HCT116 (cell line): Measurements from ENCODE around the gene THTPA. TPM values are rescaled to one million over a fixed set of nuclear protein-coding genes. Genes with fewer than 3 reads are reported as not detected.

Experiments used
- ATAC-seq: fragments of 200-7000 bp; cut with Tn5 transposase; 2 replicates; pipeline ENCODE4 v1.9.1; 2020; ENCODE audit warnings: mild to moderate bottlenecking, moderate library complexity
- BruUV-seq: library from RNA; stranded (reverse); fragments of 400-500 nt; replicated peaks from 2 replicates; lab custom pipeline; 2021; lab: Mats Ljungman, UMichigan
- CTCF ChIA-PET: fragments of 300-600 bp; sonication (Branson Sonifier 250); formaldehyde crosslinking; loops from one replicate; lab custom pipeline; 2021; ENCODE audit warnings: antibody characterized with exemption; lab: Charles Lee
- POLR2A ChIA-PET: fragments of 300-600, 350-600 bp; sonication (Branson Sonifier 250); formaldehyde crosslinking; loops from one replicate; lab custom pipeline; 2021; ENCODE audit warnings: antibody characterized with exemption; lab: Charles Lee
- RAD21 ChIA-PET, 2 experiments: fragments of 300-600 bp; sonication (Branson Sonifier 250); formaldehyde crosslinking; loops; one replicate each; lab custom pipeline; 2023; ENCODE audit warnings: low total read pairs in 2 of 2; ENCODE audit not compliant: uncharacterized antibody in 2 of 2, unreplicated experiment in 2 of 2, low non-redundant PET in 1 of 2; lab: Charles Lee
- DNase-seq: peaks from one replicate; pipeline ENCODE4 v3.0.0-alpha.2; 2010; ENCODE audit warnings: low read depth, low spot score
- H2AFZ ChIP-seq: fragments of 200-600 bp; shearing (Covaris generic), sonication (generic); 2 replicates; pipeline ENCODE4 v1.6.1; 2017; ENCODE audit warnings: low read depth, mixed run types, mixed read lengths, antibody characterized with exemption, low read length; ENCODE audit not compliant: poor library complexity, severe bottlenecking
- H3K27ac ChIP-seq: 2 replicates; pipeline ENCODE4 v1.5.1; 2012; ENCODE audit warnings: low read depth, low read length
- H3K27me3 ChIP-seq: fragments of 200-600 bp; sonication (generic); 2 replicates; pipeline ENCODE4 v1.6.1; 2016; ENCODE audit warnings: mixed run types, low read length, mixed read lengths; ENCODE audit not compliant: insufficient read depth
- H3K36me3 ChIP-seq, 2 experiments: fragments of 200-500 bp in 1 of 2; fragments of 200-600 bp in 1 of 2; sonication (Bioruptor generic) in 1 of 2; sonication (generic) in 1 of 2; 2 replicates each; pipeline versions ENCODE4 v1.5.1 to v1.6.1; 2014 to 2016; ENCODE audit warnings: low read length in 2 of 2, inconsistent platforms in 1 of 2, mixed read lengths in 1 of 2, mixed run types in 1 of 2; ENCODE audit not compliant: insufficient read depth in 2 of 2, control insufficient read depth in 1 of 2
- H3K4me1 ChIP-seq, 2 experiments: fragments of 200-600 bp in 1 of 2; sonication (generic) in 1 of 2; 2 replicates each; pipeline versions ENCODE4 v1.5.1 to v1.6.1; 2012 to 2017; ENCODE audit warnings: low read length in 2 of 2, inconsistent platforms in 1 of 2, mild to moderate bottlenecking in 1 of 2, mixed read lengths in 1 of 2, mixed run types in 1 of 2, moderate library complexity in 1 of 2; ENCODE audit not compliant: insufficient read depth in 2 of 2, control insufficient read depth in 1 of 2
- H3K4me2 ChIP-seq: fragments of 200-600 bp; sonication (generic); 2 replicates; pipeline ENCODE4 v1.6.1; 2017; ENCODE audit warnings: mixed run types, low read length, mixed read lengths
- H3K4me3 ChIP-seq, 2 experiments: fragments of 200-600 bp in 1 of 2; sonication (generic) in 1 of 2; replicated peaks in 1 of 2; 2 replicates each; pipeline ENCODE4 v1.5.1; 2011 to 2016; ENCODE audit warnings: low read length in 2 of 2, control low read depth in 1 of 2, low read depth in 1 of 2, mild to moderate bottlenecking in 1 of 2, mixed read lengths in 1 of 2, mixed run types in 1 of 2
- H3K79me2 ChIP-seq: fragments of 200-600 bp; sonication (generic); 2 replicates; pipeline ENCODE4 v1.6.1; 2017; ENCODE audit warnings: mild to moderate bottlenecking, mixed run types, low read length, moderate library complexity, mixed read lengths; ENCODE audit not compliant: insufficient read depth
- H3K9ac ChIP-seq: fragments of 200-600 bp; sonication (generic); 2 replicates; pipeline ENCODE4 v1.6.1; 2016; ENCODE audit warnings: low read length, mixed read lengths
- H3K9me2 ChIP-seq: fragments of 200-600 bp; sonication (generic), shearing (Covaris generic); 2 replicates; pipeline ENCODE4 v1.6.1; 2017; ENCODE audit warnings: mixed run types, mild to moderate bottlenecking, moderate library complexity; ENCODE audit not compliant: insufficient read depth
- H3K9me3 ChIP-seq, 2 experiments: fragments of 200-500 bp in 1 of 2; fragments of 200-600 bp in 1 of 2; sonication (Bioruptor generic) in 1 of 2; sonication (generic) in 1 of 2; 2 replicates each; pipeline ENCODE4 v1.6.1; 2014 to 2017; ENCODE audit warnings: low read length in 2 of 2, mixed read lengths in 2 of 2, inconsistent platforms in 1 of 2, low read depth in 1 of 2, mild to moderate bottlenecking in 1 of 2, mixed run types in 1 of 2, moderate library complexity in 1 of 2; ENCODE audit not compliant: control insufficient read depth in 1 of 2, insufficient read depth in 1 of 2
- H4K20me1 ChIP-seq: fragments of 200-600 bp; sonication (generic), shearing (Covaris generic); 2 replicates; pipeline ENCODE4 v1.6.1; 2017; ENCODE audit warnings: mixed run types, mild to moderate bottlenecking, moderate library complexity; ENCODE audit not compliant: insufficient read depth
- CBX3 ChIP-seq: IDR thresholded peaks from 2 replicates; pipeline ENCODE4 v1.6.1; 2012; ENCODE audit warnings: low read depth
- EGR1 ChIP-seq: IDR thresholded peaks from 2 replicates; pipeline ENCODE4 v1.6.1; 2012; ENCODE audit warnings: low read depth
- EZH2phosphoT487 ChIP-seq: fragments of 200-600 bp; IDR thresholded peaks from 2 replicates; pipeline ENCODE4 v1.6.1; 2018; ENCODE audit warnings: antibody characterized with exemption, borderline replicate concordance
- FOSL1 ChIP-seq: IDR thresholded peaks from 2 replicates; pipeline ENCODE4 v1.6.1; 2012; ENCODE audit warnings: low read depth
- JUND ChIP-seq: IDR thresholded peaks from 2 replicates; pipeline ENCODE4 v1.6.1; 2012
- POLR2A ChIP-seq: IDR thresholded peaks from 2 replicates; pipeline ENCODE4 v1.7.0; 2011; ENCODE audit warnings: borderline replicate concordance; ENCODE audit not compliant: insufficient read depth, insufficient read length; ENCODE audit errors: extremely low read depth
- POLR2AphosphoS5 ChIP-seq: IDR thresholded peaks from 2 replicates; pipeline ENCODE4 v1.6.1; 2011; ENCODE audit warnings: mild to moderate bottlenecking, low read depth, low read length, moderate library complexity
- RAD21 ChIP-seq: IDR thresholded peaks from 2 replicates; pipeline ENCODE4 v1.6.1; 2012; ENCODE audit warnings: low read depth, mild to moderate bottlenecking
- REST ChIP-seq: IDR thresholded peaks from 2 replicates; pipeline ENCODE4 v1.6.1; 2012; ENCODE audit warnings: low read depth
- SIN3A ChIP-seq: IDR thresholded peaks from 2 replicates; pipeline ENCODE4 v1.6.1; 2012; ENCODE audit warnings: low read depth
- SP1 ChIP-seq: IDR thresholded peaks from 2 replicates; pipeline ENCODE4 v1.6.1; 2012; ENCODE audit warnings: low read depth
- SRF ChIP-seq: IDR thresholded peaks from 2 replicates; pipeline ENCODE4 v1.6.1; 2012; ENCODE audit warnings: low read depth
- ZBTB33 ChIP-seq: IDR thresholded peaks from 2 replicates; pipeline ENCODE4 v1.6.1; 2011; ENCODE audit warnings: mild to moderate bottlenecking, low read length, moderate library complexity; ENCODE audit not compliant: insufficient replicate concordance; ENCODE audit errors: extremely low read depth
- ZFX ChIP-seq: fragments of 450-650 bp; IDR thresholded peaks from 2 replicates; pipeline ENCODE4 v1.6.1; 2017
- intact Hi-C: fragments of 100-400 bp; cut with micrococcal nuclease; formaldehyde crosslinking; loops from 2 replicates; pipeline ENCODE4 v1.10.0; 2022
- total RNA-seq: library from RNA; stranded (reverse); gene quantifications from one replicate; pipeline ENCODE4 v1.2.1, GENCODE V29; 2021; ENCODE audit not compliant: unreplicated experiment
- TF ChIP-seq, protein P1 (sequence below): IDR thresholded peaks from 2 replicates; pipeline ENCODE4 v1.6.1; 2012
- TF ChIP-seq, protein P2 (sequence below), 3 experiments: fragments of 200-600 bp in 1 of 3; sonication (generic) in 1 of 3; IDR thresholded peaks in 2 of 3; conservative IDR thresholded peaks in 1 of 3; 2 replicates each; pipeline ENCODE4 v1.5.1; 2012 to 2017; ENCODE audit warnings: low read depth in 2 of 3, low read length in 2 of 3, antibody characterized with exemption in 1 of 3, borderline replicate concordance in 1 of 3, control low read depth in 1 of 3, mild to moderate bottlenecking in 1 of 3, mixed read lengths in 1 of 3, mixed run types in 1 of 3, moderate library complexity in 1 of 3; ENCODE audit not compliant: insufficient read depth in 1 of 3

The THTPA gene
- total RNA-seq, 1 experiment from 2014 or later, result 5.8 TPM

- no peaks in the 10 kb centered on the region for H3K36me3 ChIP-seq
- no peak overlapping the region for H2AFZ ChIP-seq
- H3K9me3 ChIP-seq, result no peaks in the 10 kb centered on the region
- DNase-seq (no peak), ATAC-seq (no peak)
- no peak overlapping the region for H3K4me3 ChIP-seq
- no peaks in the 10 kb centered on the region for H3K79me2 ChIP-seq
- no peaks in the 10 kb centered on the region for H4K20me1 ChIP-seq
- intact Hi-C loops, result no loop called here
- no peak overlapping the region for H3K27ac ChIP-seq
- POLR2A ChIA-PET, result no interaction called here
- TF ChIP-seq REST (no peak), EZH2phosphoT487 (no peak), ZBTB33 (no peak), SIN3A (no peak), RAD21 (no peak), SP1 (no peak), CBX3 (no peak), POLR2A (no peak), SRF (no peak), FOSL1 (no peak), JUND (no peak), EGR1 (no peak), POLR2AphosphoS5 (no peak), ZFX (no peak)
- TF ChIP-seq, protein P1, sequence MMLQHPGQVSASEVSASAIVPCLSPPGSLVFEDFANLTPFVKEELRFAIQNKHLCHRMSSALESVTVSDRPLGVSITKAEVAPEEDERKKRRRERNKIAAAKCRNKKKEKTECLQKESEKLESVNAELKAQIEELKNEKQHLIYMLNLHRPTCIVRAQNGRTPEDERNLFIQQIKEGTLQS, result no peak
- TF ChIP-seq, protein P2, sequence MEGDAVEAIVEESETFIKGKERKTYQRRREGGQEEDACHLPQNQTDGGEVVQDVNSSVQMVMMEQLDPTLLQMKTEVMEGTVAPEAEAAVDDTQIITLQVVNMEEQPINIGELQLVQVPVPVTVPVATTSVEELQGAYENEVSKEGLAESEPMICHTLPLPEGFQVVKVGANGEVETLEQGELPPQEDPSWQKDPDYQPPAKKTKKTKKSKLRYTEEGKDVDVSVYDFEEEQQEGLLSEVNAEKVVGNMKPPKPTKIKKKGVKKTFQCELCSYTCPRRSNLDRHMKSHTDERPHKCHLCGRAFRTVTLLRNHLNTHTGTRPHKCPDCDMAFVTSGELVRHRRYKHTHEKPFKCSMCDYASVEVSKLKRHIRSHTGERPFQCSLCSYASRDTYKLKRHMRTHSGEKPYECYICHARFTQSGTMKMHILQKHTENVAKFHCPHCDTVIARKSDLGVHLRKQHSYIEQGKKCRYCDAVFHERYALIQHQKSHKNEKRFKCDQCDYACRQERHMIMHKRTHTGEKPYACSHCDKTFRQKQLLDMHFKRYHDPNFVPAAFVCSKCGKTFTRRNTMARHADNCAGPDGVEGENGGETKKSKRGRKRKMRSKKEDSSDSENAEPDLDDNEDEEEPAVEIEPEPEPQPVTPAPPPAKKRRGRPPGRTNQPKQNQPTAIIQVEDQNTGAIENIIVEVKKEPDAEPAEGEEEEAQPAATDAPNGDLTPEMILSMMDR (IDR thresholded peaks at IDR 0.05 in 2 of 3, conservative IDR thresholded peaks at IDR 0.05 in 1 of 3; ENCODE audit: borderline replicate concordance in 1 of 3, insufficient read depth in 1 of 3, low read depth in 2 of 3, low read length in 2 of 3), result no peak
- no peak overlapping the region for H3K4me2 ChIP-seq
- no TSS peak for BruUV-seq
- no peak overlapping the region for H3K9ac ChIP-seq
- CTCF ChIA-PET, result no interaction called here
- RAD21 ChIA-PET, result no interaction called here
- H3K27me3 ChIP-seq, result no peaks in the 10 kb centered on the region
- H3K9me2 ChIP-seq, result no peaks in the 10 kb centered on the region
- H3K4me1 ChIP-seq, result peaks cover 0 to 6% of the 10 kb centered on the region in 2 experiments; a peak in 1 of 4 replicates
Measured at GRCh38 chr14:23604148-23604547, 48.1 kb downstream of the THTPA start.
